MM.1S (cell line): Measurements from ENCODE around the gene SRP14.
A peak's percentile ranks its signal among the peaks of the same experiment; 100 is the strongest.

Experiments
- DNase-seq: peaks from one replicate; pipeline ENCODE4 v3.0.0-alpha.2; 2015
- H2AFZ ChIP-seq: fragments of 300-600 bp; sonication (generic); 2 replicates; pipeline ENCODE4 v1.6.0; 2016; ENCODE audit warnings: antibody characterized with exemption, low read length
- H3F3A ChIP-seq: fragments of 300-600 bp; sonication (generic); 2 replicates; pipeline ENCODE4 v1.6.1; 2016; ENCODE audit warnings: mild to moderate bottlenecking, antibody characterized with exemption, low read length, moderate library complexity, mixed read lengths; ENCODE audit not compliant: insufficient read depth
- H3K27ac ChIP-seq: fragments of 300-600 bp; sonication (generic); 2 replicates; pipeline ENCODE4 v1.5.1; 2016; ENCODE audit warnings: mild to moderate bottlenecking, low read length
- H3K27me3 ChIP-seq: fragments of 300-600 bp; sonication (generic); replicated peaks from 2 replicates; pipeline ENCODE4 v1.6.0; 2016; ENCODE audit warnings: low read length; ENCODE audit not compliant: insufficient read depth
- H3K36me3 ChIP-seq: fragments of 300-600 bp; sonication (generic); replicated peaks from 2 replicates; pipeline ENCODE4 v1.6.1; 2016; ENCODE audit warnings: mild to moderate bottlenecking, low read length, mixed read lengths; ENCODE audit not compliant: insufficient read depth
- H3K4me1 ChIP-seq: fragments of 300-600 bp; sonication (generic); 2 replicates; pipeline ENCODE4 v1.6.1; 2016; ENCODE audit warnings: low read length, mixed read lengths
- H3K4me2 ChIP-seq: fragments of 300-600 bp; sonication (generic); 2 replicates; pipeline ENCODE4 v1.6.0; 2016; ENCODE audit warnings: low read depth, low read length
- H3K4me3 ChIP-seq: fragments of 300-600 bp; sonication (generic); 2 replicates; pipeline ENCODE4 v1.5.1; 2016; ENCODE audit warnings: low read length, mixed read lengths
- H3K79me2 ChIP-seq: fragments of 300-600 bp; sonication (generic); 2 replicates; pipeline ENCODE4 v1.6.1; 2016; ENCODE audit warnings: mixed run types, low read length, mixed read lengths
- H3K9ac ChIP-seq: fragments of 300-600 bp; sonication (generic); 2 replicates; pipeline ENCODE4 v1.6.1; 2016; ENCODE audit warnings: low read length, mixed read lengths
- H3K9me2 ChIP-seq: fragments of 300-600 bp; sonication (generic); replicated peaks from 2 replicates; pipeline ENCODE4 v1.6.1; 2016; ENCODE audit warnings: mild to moderate bottlenecking, low read length, mixed read lengths; ENCODE audit not compliant: insufficient read depth
- H3K9me3 ChIP-seq: fragments of 300-600 bp; sonication (generic); replicated peaks from 2 replicates; pipeline ENCODE4 v1.6.1; 2016; ENCODE audit warnings: mild to moderate bottlenecking, low read length, mixed read lengths; ENCODE audit not compliant: insufficient read depth
- H4K20me1 ChIP-seq: fragments of 300-600 bp; sonication (generic); 2 replicates; pipeline ENCODE4 v1.6.1; 2016; ENCODE audit warnings: mild to moderate bottlenecking, low read length, moderate library complexity, mixed read lengths; ENCODE audit not compliant: insufficient read depth
- EZH2 ChIP-seq: fragments of 300-600 bp; sonication (generic); optimal IDR thresholded peaks from 2 replicates; pipeline ENCODE3; 2017; ENCODE audit warnings: low read depth, mild to moderate bottlenecking, antibody characterized with exemption, low read length, mixed read lengths
- EZH2phosphoT487 ChIP-seq: fragments of 300-600 bp; sonication (generic); IDR thresholded peaks from 2 replicates; pipeline ENCODE4 v1.6.1; 2018; ENCODE audit warnings: antibody characterized with exemption, low read length
- TF ChIP-seq, protein P1 (sequence below): fragments of 300-600 bp; sonication (generic); IDR thresholded peaks from 2 replicates; pipeline ENCODE4 v1.5.1; 2016; ENCODE audit warnings: antibody characterized with exemption, low read length, mixed read lengths

Gene SRP14

DNA sequence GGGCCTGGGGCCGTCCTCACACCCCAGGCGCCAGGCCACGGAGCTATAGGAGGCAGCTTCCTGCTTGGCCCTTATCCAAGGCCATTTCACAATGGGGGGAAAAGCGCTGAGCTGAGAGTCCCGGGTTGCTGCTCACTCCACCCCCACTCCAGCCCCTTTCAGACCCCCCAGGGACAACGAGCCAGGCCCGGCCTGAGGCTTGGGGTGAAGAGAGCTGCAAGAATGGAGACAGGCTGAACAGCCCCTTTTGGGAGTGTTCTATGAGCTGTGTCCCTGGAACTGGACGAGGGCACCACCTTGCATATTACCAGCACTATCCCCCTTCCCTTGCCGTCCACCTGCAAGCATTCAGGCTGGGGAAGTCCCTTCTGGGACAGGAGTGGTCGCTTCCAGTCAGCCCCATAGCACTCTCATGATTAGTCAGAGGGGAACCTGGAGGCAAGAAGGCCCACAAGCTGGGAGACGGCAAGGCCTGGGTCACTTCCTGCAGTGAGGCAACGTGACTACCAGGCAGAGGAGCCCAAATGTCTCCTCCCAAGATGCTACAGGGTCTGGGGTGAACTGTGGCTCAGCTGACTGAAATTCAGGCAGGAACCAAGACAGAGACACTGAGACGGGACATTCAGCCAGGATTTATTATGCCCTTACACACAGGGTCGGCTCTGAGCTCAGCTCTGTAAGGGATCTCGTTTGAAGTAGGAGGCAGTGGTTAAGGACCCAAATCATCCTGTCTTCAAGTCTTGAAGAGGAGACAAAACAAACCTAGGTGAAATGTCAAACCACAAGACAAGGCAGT is 8.6 kb upstream of the SRP14 start:
- Histone ChIP-seq H3K79me2 (no peaks in the 10 kb centered on the region), H3K36me3 (no peaks in the 10 kb centered on the region), H3K9me3 (no peaks in the 10 kb centered on the region), H3F3A (0 out of 2 replicates have a peak, but pooled peaks cover 5% of the 10 kb centered on the region), H3K4me1 (peaks cover 43% of the 10 kb centered on the region), H2AFZ (peak overlapping the region; percentile 1; the same call in 1 of the 2 replicates), H3K27me3 (no peaks in the 10 kb centered on the region), H3K4me3 (no peak overlapping the region), H3K9me2 (no peaks in the 10 kb centered on the region), H4K20me1 (no peaks in the 10 kb centered on the region), H3K27ac (peak overlapping the region; percentile 39; the same call in 1 of the 2 replicates), H3K4me2 (no peak overlapping the region; the same call in 1 of the 2 replicates), H3K9ac (0 out of 2 replicates have a peak overlapping the region, but pooled peaks have one; percentile 3)
- DNase-seq, result peak; percentile 63
- TF ChIP-seq, protein P1, sequence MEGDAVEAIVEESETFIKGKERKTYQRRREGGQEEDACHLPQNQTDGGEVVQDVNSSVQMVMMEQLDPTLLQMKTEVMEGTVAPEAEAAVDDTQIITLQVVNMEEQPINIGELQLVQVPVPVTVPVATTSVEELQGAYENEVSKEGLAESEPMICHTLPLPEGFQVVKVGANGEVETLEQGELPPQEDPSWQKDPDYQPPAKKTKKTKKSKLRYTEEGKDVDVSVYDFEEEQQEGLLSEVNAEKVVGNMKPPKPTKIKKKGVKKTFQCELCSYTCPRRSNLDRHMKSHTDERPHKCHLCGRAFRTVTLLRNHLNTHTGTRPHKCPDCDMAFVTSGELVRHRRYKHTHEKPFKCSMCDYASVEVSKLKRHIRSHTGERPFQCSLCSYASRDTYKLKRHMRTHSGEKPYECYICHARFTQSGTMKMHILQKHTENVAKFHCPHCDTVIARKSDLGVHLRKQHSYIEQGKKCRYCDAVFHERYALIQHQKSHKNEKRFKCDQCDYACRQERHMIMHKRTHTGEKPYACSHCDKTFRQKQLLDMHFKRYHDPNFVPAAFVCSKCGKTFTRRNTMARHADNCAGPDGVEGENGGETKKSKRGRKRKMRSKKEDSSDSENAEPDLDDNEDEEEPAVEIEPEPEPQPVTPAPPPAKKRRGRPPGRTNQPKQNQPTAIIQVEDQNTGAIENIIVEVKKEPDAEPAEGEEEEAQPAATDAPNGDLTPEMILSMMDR, result no peak
- TF ChIP-seq EZH2, result no peak
- no peak for TF ChIP-seq EZH2phosphoT487

- Histone ChIP-seq H3F3A (0 out of 2 replicates have a peak, but pooled peaks cover 5% of the 10 kb centered on the region), H2AFZ (no peak overlapping the region), H4K20me1 (no peaks in the 10 kb centered on the region), H3K4me1 (peaks cover 43% of the 10 kb centered on the region), H3K36me3 (no peaks in the 10 kb centered on the region), H3K9me2 (no peaks in the 10 kb centered on the region), H3K79me2 (no peaks in the 10 kb centered on the region), H3K4me3 (no peak overlapping the region), H3K27ac (no peak overlapping the region; the same call in 1 of the 2 replicates), H3K27me3 (no peaks in the 10 kb centered on the region), H3K4me2 (no peak overlapping the region), H3K9me3 (no peaks in the 10 kb centered on the region), H3K9ac (no peak overlapping the region)
- no peak for DNase-seq
- TF ChIP-seq EZH2phosphoT487, result no peak
- TF ChIP-seq EZH2, result no peak
- TF ChIP-seq, protein P1, result no peak
These were observed 7.9 kb upstream of the SRP14 start for GRCh38 chr15:40046721-40047414.

DNA sequence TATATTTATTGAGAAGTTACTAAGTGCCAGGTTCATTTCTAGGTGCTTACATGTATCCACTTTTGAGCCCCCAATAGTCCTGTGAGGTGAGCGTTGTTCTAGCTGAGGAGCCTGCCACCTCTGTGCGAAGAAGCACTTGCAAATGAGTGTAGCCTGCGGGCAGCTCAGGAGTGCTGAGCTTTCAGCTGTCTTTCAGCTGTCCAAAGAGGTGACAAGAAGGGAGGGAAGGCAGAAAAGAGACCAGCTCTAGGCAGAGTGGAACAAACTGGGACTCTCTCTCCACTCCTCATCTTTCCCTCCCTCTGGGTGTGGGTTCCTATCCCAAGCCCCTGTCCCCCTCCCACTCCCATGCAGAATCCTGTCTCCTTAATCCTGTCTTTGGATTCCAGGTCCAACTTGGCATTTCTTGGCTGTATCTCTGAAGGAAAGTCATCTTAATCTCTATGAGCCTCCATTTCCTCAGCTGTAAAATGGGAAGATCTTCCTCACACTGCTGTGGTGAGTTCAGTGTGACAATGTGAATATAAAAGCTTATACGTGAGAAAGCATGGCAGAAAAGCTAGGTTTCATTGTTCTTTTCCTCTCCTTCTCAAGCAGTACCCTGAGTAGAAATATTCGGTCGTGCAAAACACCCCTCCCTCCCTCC is 6.7 kb upstream of the SRP14 start:
- peaks cover 43% of the 10 kb centered on the region for H3K4me1 ChIP-seq
- peak overlapping the region; percentile 49 for H2AFZ ChIP-seq
- no peaks in the 10 kb centered on the region for H3K79me2 ChIP-seq
- TF ChIP-seq, protein P1, result no peak
- TF ChIP-seq EZH2 (no peak), EZH2phosphoT487 (no peak)
- H3K9me2 ChIP-seq, result no peaks in the 10 kb centered on the region
- no peaks in the 10 kb centered on the region for H3K36me3 ChIP-seq
- peak; percentile 46 for DNase-seq
- H3K4me3 ChIP-seq, result no peak overlapping the region
- H3F3A ChIP-seq, result 0 out of 2 replicates have a peak, but pooled peaks cover 5% of the 10 kb centered on the region
- H3K4me2 ChIP-seq, result peak overlapping the region; percentile 72; the same call in 1 of the 2 replicates
- no peaks in the 10 kb centered on the region for H4K20me1 ChIP-seq
- no peaks in the 10 kb centered on the region for H3K27me3 ChIP-seq
- H3K9ac ChIP-seq, result peak overlapping the region; percentile 26; the same call in 1 of the 2 replicates
- no peak overlapping the region; the same call in 1 of the 2 replicates for H3K27ac ChIP-seq
- H3K9me3 ChIP-seq, result no peaks in the 10 kb centered on the region
